ENCODE results near the gene RNASE12. TPM values are rescaled to one million over a fixed set of nuclear protein-coding genes. Genes with fewer than 3 reads are reported as not detected.
"Not testable (repeated sequence)": the region's sequence is repeated elsewhere in the genome, so short reads cannot be mapped to it uniquely, and the experiment has no call there.

The RNASE12 gene
- total RNA-seq, 1 donor from 2014 or later = not detected

DNA sequence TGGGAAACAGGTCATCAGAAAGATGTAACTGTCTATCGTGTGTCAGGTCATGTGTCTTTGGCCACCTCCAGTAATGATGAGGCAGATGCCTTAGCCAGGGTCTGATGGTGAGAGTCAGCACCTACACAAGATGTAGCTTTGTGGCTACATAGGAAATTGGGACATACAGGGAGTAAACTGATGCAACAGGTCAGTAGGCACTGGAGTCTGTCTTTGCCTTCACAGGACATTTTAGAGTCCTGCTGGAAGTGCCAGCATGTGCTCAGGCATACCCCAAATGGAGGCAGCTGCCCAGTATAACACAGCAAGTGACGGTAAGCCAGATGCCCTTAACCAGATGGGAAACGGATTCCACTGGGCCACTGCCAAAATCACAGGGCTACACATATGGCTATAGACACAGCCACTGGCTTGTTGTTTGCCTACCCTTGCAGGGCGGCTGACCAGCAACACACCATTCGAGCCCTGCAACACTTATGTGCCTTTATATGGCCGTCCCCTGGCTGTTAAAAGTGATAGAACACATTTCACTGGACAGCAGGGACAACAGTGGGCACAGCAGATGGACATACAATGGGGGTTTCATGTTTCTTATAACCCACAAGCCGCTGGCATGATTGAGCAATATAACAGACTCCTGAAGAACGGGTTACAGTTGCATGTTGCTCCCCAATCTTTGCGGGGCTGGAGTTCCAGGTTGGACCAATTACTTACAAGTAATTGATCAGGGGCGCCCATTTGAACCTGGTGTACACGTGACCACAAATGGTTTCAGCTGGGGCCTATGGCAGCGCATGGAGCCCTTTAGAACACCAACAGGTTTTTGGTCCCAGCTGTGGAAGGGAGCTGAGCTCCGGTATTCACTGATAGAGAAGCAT, 12.9 kb upstream of the RNASE12 start:
- no peaks in the 10 kb centered on the region for H3K36me3 Mint-ChIP-seq (ENCODE audit: unreplicated experiment)
- H3K9me3 Mint-ChIP-seq (ENCODE audit: unreplicated experiment) = no peaks in the 10 kb centered on the region
- TF ChIP-seq, protein P1, sequence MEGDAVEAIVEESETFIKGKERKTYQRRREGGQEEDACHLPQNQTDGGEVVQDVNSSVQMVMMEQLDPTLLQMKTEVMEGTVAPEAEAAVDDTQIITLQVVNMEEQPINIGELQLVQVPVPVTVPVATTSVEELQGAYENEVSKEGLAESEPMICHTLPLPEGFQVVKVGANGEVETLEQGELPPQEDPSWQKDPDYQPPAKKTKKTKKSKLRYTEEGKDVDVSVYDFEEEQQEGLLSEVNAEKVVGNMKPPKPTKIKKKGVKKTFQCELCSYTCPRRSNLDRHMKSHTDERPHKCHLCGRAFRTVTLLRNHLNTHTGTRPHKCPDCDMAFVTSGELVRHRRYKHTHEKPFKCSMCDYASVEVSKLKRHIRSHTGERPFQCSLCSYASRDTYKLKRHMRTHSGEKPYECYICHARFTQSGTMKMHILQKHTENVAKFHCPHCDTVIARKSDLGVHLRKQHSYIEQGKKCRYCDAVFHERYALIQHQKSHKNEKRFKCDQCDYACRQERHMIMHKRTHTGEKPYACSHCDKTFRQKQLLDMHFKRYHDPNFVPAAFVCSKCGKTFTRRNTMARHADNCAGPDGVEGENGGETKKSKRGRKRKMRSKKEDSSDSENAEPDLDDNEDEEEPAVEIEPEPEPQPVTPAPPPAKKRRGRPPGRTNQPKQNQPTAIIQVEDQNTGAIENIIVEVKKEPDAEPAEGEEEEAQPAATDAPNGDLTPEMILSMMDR (IDR thresholded peaks at IDR 0.05) = no peak
- no peak for DNase-seq (ENCODE audit: extremely low spot score, unreplicated experiment)
- H3K4me3 Mint-ChIP-seq (ENCODE audit: unreplicated experiment) = no peak overlapping the region
- no peak overlapping the region for H3K27ac Mint-ChIP-seq (ENCODE audit: unreplicated experiment)
- H3K27me3 Mint-ChIP-seq (ENCODE audit: unreplicated experiment) = no peaks in the 10 kb centered on the region
- no peaks in the 10 kb centered on the region for H3K4me1 Mint-ChIP-seq (ENCODE audit: unreplicated experiment)

DNA sequence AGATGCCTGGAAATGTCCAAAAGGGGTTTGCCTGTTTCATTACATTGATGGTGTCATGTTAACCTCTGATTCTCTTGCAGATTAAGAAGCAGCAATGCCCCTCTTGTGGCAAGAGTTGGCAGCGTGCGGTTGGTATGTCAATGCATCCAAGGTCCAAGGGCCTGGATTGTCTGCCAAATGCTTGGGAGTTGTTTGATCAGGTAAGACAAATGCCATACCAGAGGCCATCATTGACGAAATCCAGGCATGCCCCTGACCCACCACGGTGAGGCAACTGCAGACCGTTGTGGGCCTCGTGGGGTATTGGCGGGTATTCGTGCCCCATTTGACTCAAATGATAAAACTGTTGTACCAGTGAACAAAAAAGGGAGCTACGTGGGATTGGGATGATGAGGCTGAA, 11.4 kb upstream of the RNASE12 start:
- Mint-ChIP-seq H3K27me3 (ENCODE audit: unreplicated experiment) (no peaks in the 10 kb centered on the region), H3K4me1 (ENCODE audit: unreplicated experiment) (no peaks in the 10 kb centered on the region), H3K36me3 (ENCODE audit: unreplicated experiment) (no peaks in the 10 kb centered on the region), H3K4me3 (ENCODE audit: unreplicated experiment) (no peak overlapping the region), H3K9me3 (ENCODE audit: unreplicated experiment) (no peaks in the 10 kb centered on the region), H3K27ac (ENCODE audit: unreplicated experiment) (no peak overlapping the region)
- DNase-seq (ENCODE audit: extremely low spot score, unreplicated experiment) = no peak
- TF ChIP-seq, protein P1 (IDR thresholded peaks at IDR 0.05) = no peak

DNA sequence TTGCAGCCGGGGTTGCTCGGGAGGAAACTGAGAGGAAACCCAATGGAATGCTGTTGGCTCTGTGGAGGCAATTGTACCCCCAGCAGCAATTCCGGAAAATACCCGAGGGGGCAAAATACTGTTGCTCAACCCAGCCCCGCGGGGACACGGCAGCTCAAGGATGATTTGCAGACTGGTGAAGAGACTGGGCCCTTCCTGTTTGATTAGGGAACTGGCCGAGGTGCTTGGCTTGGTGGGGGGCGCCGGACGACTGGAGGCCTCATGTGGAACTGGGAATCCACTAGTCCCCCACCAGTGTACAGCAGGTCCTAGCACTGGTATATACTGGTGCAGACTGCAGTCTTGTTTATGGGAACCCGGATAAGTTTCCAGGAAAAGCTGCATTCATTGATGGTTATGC, 10.3 kb upstream of the RNASE12 start:
- no peaks in the 10 kb centered on the region for H3K4me1 Mint-ChIP-seq (ENCODE audit: unreplicated experiment)
- no peak for DNase-seq (ENCODE audit: extremely low spot score, unreplicated experiment)

DNA sequence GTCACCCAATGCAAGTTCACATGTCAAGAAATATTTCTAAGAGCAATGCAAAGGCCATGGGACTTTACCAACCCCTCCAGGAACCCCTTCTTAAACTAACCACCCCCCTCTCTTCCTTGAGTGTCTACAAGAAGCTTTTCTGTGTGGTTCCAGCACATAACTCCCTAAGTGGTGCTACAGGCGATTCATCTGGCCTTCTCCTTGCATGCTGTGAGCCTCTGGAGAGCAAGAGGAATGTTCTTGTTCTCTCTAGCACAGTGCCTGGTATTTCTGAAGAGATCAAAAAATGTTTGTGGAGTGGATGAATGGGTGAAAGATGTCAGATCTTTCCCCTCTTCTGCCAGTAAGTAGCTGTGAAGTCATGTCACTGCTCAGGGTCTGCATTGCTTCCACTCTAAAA, 5.9 kb upstream of the RNASE12 start:
- no peak for DNase-seq (ENCODE audit: extremely low spot score, unreplicated experiment)
- TF ChIP-seq, protein P1 (IDR thresholded peaks at IDR 0.05) = no peak
- no peaks in the 10 kb centered on the region for H3K4me1 Mint-ChIP-seq (ENCODE audit: unreplicated experiment)
- no peak overlapping the region for H3K27ac Mint-ChIP-seq (ENCODE audit: unreplicated experiment)
- H3K27me3 Mint-ChIP-seq (ENCODE audit: unreplicated experiment) = no peaks in the 10 kb centered on the region
- no peaks in the 10 kb centered on the region for H3K36me3 Mint-ChIP-seq (ENCODE audit: unreplicated experiment)
- H3K9me3 Mint-ChIP-seq (ENCODE audit: unreplicated experiment) = no peaks in the 10 kb centered on the region
- H3K4me3 Mint-ChIP-seq (ENCODE audit: unreplicated experiment) = no peak overlapping the region

More for the DNA sequence above, 10.3 kb upstream of the RNASE12 start:
- TF ChIP-seq, protein P1 (IDR thresholded peaks at IDR 0.05) = no peak
- Mint-ChIP-seq H3K4me3 (ENCODE audit: unreplicated experiment) (no peak overlapping the region), H3K36me3 (ENCODE audit: unreplicated experiment) (no peaks in the 10 kb centered on the region), H3K9me3 (ENCODE audit: unreplicated experiment) (no peaks in the 10 kb centered on the region), H3K27ac (ENCODE audit: unreplicated experiment) (no peak overlapping the region), H3K27me3 (ENCODE audit: unreplicated experiment) (no peaks in the 10 kb centered on the region)

DNA sequence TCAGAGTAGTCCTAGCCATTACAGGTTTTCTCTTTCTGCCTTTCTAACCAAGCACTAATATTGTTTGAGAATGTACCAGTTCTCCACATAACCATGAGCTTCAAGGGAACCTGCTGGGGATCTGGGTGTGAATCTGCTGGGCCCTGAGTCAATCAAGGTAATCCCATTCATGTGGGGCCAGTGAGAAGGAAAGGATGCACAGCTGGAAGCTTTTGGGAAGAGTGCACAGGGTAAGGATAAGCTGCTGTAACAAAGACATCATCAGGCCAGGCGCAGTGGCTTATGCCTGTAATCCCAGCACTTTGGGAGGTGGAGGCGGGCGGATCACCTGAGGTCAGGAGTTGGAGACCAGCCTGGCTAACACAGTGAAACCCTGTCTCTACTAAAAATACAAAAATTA, 4.5 kb upstream of the RNASE12 start:
- not testable (repeated sequence) for H3K27ac Mint-ChIP-seq (ENCODE audit: unreplicated experiment); H3K4me1 Mint-ChIP-seq (ENCODE audit: unreplicated experiment); H3K27me3 Mint-ChIP-seq (ENCODE audit: unreplicated experiment); DNase-seq (ENCODE audit: extremely low spot score, unreplicated experiment); H3K4me3 Mint-ChIP-seq (ENCODE audit: unreplicated experiment); H3K9me3 Mint-ChIP-seq (ENCODE audit: unreplicated experiment); H3K36me3 Mint-ChIP-seq (ENCODE audit: unreplicated experiment)
